Activated CD4-positive, alpha-beta T cell treated with anti-CD3 and anti-CD28 coated beads, Interleukin-10, Interleukin-2, amounts not matched to agents 100 ng/mL and 50 ng/mL, durations not matched to agents 16 hours and 8 hours (primary cell): ENCODE measurements around the gene NUBPL.
"Not testable (repeated sequence)": the region's sequence is repeated elsewhere in the genome, so short reads cannot be mapped to it uniquely, and the experiment has no call there.

Experiments
- DNase-seq: peaks from one replicate; pipeline ENCODE4 v3.0.0-alpha.2; 2020

NUBPL gene

DNA sequence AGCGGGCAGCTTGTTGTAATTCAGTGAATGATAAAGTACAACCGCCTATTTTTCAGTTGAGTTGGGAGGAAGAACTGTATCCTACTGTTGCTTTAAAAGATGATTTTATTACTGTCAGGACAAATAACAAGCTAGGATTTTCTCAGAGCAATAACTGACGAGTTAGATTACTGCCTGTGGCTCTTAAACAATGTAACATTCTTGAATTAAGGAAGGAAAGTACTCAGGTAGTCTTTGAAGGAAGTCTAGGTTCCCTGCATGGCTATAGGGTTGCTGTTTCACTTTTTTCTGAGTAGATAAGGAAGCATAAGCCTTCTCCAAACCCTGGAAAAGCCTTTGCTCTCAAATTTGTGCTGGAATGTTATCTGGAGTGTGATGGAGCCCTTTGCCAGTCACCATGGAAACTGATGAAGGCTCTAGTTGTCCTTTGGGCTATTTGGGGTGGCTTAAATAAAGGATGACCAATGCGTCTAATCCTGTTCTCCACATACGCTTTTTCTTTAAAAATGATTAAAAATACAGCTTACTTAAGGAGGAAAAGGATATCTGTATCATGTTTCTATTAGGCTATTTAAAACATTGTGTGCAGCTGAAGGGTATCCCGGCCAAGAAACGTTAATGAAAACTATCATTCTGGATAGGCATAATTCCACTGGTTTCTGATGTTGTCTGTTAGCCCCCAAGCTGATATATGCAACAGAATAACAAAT, 17.7 kb downstream of the NUBPL start:
- no peak for DNase-seq

DNA sequence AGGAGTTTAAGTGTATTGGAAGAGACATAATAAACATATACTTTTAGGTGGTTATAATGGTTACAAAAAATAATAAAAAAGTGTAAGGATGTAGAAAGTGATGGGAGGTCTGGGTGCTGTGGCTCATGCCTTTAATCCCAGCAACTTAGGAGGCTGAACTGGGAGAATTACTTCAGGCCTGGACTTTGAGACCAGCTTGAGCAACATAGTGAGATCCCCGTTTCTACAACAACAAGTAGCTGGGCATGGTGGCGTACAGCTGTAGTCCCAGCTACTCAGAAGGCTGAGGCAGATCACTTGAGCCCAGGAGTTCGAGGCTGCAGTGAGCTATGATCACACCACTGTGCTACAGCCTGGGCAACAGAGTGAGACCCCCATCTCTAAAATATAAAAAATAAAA, 19.0 kb downstream of the NUBPL start:
- DNase-seq: no peak

DNA sequence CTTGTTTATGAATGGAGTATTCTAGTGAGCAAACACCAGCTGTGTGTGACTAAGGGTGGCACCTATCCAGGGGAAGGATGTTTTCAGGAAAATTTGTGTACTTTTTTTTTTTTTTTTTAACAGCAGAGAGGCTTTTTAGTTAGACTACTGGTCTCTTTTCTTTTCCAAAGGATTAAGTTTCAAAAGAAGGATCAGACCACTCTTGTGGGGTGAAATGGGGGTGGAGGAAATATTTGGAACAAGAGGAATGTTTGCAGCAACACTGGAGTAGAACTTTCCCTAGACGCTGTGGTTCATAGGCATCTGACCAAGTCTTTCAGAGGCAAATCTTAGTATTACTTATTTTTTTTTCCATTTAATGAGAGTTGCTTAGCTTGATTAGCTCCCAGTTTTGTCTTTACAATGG, 21.1 kb downstream of the NUBPL start:
- DNase-seq: no peak

DNA sequence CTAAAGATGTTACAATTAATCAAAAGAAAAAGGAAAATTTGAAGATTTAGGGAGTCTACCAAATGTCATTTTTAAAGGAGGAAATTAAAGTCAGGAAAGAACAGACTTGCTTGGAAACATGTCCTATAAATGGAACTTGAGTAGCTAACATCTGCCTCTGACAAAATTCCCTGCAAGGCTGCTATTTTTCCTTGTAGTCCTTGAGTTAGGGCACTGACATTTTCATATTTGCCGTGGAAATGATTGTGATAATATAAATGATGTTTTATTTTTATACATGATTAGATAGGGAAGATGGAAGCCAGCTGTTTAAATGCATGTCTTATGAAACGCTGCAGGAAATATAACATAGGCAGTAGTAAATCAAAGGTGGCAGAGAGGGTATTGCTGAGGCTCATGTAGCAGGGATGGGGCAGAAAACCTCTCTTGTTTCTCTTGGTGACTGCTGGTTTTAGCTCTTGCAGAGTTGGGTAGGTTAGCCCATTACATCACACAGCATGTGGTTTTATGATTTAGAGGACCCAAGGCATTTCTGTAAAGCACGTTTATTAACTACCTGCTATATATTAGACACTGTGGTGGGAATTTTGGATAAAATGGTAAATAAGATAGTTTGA, 21.7 kb downstream of the NUBPL start:
- no peak for DNase-seq

DNA sequence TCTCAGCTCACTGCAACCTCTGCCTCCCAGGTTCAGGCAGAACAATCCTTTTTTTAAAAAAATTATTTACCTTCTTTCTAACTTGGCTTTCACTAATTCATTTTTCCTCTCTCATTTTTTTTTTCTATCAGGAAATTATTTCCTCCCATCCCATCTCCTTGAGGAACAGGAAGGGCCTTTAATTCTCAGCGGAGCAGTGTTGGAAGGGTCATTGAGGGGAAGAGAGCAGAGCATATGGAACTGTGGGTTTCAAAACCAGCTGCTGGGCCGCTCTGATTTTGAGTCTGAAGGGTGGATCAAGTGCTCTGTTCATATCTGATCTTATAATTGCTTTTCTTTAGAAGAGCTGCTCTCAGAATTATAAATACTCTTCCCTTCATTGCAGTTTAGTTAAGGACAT, 29.0 kb downstream of the NUBPL start:
- DNase-seq: no peak

DNA sequence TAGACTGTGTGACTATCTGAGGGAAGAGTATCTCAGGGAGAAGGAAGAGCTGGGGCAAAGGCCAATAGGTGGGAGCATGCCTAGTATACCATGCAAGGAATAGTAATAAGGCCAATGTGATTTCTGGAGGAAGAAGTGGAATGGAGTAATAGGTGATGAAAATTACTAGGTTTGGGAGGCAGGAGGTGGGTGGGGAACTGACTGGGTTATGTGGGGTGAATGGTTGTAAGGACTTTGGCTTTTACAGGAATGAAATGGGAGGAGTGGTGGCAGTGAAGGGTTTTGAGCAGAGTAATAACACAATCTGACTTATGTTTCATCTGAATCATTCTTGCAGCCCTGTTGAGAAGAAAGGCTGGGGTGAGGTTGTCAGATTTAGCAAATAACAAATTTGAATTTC, 30.9 kb downstream of the NUBPL start:
- no peak for DNase-seq

DNA sequence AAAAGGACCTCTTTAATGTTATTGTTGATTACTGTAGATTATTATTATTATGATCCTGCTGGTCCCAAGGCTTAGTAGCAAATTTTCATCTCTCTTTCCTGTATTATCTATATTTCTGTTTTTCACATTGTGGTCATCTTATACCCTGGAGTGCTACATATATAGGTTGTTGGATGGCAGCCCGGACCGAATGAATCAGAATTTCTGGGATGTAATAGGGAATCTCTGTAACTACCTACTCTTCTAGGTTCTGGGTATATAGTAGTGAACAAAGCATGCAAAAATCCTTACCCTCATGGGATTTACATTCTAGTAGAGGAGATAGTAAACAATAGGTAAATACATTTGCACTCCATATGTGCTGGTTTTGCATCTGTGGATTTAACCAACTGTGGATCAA, 31.4 kb downstream of the NUBPL start:
- DNase-seq: no peak

DNA sequence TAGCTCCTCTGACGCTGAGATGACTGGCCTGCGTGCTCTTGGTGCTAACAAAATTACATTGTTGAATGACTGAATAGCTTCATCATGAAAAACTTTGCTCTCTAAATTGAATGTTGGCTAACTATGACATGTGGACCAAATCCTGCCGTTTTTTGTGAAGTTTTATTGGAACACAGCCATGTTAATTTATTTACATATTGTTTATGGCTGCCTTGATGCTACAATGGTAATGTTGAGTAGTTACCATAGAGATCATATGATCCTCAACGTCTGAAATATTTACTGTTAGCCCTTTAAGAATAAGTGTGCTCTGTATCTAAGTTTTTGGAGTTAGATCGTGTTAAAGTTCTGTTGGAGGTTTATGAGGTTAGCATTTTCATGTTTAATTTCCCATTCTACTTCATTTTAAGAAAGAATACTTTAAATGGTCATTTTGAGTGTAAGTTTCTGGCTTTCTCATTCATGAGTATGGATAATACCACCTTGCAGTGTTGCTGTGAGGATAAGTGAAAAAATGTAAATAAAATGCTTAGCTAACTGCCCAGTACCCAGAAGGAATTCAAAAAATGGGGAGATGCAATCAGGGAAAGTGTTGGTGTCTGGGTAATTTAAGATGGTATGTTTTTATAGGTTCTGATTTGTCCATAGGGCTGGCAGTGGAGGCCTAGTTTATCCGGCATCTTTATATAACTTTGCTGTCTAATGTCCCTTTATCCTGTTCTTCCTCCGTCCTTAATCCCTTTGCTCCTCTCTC, 35.3 kb downstream of the NUBPL start:
- DNase-seq: no peak

DNA sequence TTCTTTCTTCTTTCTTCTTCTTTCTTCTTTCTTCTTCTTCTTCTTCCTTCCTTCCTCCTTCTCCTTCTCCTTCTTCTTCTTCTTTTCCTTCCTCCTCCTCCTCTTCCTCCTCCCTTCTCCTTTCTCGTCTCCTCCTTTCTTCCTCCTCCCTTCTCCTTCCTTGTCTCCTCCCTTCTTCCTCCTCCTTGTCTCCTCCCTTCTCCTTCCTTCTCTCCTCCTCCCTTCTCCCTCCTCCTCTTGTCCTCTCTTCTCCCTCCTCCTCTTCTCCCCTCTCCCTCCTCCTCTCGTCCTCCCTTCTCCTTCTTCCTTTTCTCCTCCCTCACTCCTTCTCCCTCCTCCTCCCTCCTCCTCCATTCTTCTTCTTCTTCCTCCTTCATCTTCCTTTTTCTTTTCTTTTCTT, 44.5 kb downstream of the NUBPL start:
- DNase-seq: no peak

DNA sequence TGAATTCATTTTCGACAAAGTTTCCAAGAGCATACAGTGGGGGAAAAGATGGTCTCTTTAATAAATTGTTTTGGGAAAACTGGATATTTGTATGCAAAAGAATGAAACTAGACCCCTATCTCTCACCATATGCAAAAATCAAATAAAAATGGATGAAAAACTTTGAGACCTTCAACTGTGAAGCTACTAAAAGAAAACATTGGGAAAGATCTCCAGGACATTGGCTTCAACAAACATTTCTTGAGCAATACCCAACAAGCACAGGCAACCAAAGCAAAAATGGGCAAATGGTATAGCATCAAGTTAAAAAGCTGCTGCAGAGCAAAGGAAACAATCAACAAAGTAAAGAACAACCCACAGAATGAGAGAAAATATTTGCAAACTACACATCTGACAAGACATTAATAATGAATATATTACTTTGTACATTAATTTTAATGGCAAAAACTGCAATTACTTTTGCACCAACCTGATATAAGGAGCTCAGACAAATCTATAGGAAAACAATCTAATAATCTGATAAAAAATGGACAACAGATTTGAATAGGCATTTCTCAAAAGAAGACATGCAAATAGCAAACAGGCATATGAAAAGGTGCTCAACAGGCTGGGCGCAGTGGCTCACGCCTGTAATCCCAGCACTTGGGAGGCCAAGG, 50.7 kb downstream of the NUBPL start:
- DNase-seq: no peak

DNA sequence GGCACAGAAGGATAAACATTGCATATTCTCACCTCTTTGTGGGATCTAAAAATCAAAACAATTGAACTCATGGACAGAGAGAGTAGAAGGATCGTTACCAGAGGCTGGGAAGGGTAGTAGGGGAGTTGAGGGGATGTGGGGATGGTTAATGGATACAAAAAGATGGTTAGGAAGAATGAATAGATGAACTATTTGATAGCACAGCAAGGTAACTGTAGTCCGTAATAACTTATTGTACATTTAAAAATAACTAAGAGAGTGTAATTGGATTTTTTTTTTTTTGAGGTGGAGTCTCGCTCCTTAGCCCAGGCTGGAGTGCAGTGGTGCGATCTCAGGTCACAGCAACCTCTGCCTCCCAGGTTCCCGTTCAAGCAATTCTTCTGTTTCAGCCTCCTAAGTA, 52.0 kb downstream of the NUBPL start:
- no peak for DNase-seq

DNA sequence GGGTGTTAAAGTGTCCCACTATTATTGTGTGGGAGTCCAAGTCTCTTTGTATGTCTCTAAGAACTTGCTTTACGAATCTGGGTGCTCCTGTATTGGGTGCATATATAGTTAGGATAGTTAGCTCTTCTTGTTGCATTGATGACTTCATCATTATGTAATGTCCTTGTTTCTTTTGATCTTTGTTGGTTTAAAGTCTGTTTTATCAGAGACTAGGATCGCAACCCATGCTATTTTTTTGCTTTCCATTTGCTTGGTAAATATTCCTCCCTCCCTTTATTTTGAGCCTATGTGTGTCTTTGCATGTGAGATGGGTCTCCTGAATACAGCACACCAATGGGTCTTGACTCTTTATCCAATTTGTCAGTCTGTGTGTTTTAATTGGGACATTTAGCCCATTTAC, 57.7 kb downstream of the NUBPL start:
- not testable (repeated sequence) for DNase-seq

DNA sequence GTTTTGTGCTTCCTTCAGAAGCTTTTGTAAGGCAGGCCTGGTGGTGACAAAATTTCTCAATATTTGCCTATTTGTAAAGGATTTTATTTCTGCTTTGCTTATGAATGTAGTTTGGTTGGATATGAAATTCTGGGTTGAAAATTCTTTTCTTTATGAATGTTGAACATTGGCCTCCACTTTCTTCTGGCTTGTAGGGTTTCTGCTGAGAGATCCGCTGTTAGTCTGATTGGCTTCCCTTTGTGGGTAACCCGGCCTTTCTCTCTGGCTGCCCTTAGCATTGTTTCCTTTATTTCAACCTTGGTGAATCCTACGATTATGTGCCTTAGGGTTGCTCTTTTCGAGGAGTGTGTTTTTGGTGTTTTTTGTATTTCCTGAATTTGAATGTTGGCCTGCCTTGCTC, 58.2 kb downstream of the NUBPL start:
- DNase-seq: no peak

DNA sequence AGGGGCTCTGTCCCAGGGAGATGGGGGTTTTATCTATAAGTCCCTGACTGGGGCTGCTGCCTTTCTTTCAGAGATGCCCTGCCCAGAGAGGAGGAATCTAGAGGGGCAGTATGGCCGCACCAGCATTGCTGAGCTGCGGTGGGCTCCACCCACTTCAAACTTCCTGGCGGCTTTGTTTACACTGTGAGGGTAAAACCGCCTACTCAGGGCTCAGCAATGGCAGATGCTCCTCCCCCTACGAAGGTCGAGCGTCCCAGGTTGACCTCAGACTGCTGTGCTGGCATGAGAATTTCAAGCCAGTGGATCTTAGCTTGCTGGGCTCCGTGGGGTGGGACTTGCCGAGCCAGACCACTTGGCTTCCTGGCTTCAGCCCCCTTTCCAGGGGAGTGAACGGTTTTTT, 59.7 kb downstream of the NUBPL start:
- DNase-seq: not testable (repeated sequence)

DNA sequence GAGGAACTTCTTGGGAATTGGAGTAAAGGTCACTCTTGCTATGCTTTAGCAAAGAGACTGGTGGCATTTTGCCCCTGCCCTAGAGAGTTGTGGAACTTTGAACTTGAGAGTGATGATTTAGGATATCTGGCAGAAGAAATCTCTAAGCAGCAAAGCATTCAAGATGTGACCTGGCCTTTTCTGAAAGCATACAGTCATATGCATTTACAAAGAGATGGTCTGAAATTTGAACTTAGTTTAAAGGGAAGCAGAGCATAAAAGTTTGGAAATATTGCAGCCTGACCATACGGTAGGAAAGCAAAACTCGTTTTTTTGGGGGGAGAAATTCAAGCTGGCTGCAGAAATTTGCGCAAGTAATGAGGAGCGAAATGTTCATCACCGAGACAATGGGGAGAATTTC, 60.9 kb downstream of the NUBPL start:
- DNase-seq: no peak

DNA sequence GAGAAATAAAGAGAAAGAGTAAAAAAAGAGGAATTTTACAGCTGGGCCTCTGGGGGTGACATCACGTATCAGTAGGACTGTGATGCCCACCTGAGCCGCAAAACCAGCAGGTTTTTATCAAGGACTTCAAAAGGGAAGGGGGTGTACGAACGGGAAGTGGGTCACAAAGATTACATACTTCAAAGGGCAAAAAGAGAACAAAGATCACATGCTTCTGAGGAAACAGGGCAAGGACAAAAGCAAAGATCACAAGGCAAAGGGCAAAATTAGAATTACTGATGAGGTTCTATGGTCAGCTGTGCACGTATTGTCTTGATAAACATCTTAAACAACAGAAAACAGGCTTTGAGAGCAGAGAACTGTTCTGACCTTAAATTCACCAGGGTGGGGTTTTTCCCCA, 91.7 kb downstream of the NUBPL start:
- DNase-seq: not testable (repeated sequence)

DNA sequence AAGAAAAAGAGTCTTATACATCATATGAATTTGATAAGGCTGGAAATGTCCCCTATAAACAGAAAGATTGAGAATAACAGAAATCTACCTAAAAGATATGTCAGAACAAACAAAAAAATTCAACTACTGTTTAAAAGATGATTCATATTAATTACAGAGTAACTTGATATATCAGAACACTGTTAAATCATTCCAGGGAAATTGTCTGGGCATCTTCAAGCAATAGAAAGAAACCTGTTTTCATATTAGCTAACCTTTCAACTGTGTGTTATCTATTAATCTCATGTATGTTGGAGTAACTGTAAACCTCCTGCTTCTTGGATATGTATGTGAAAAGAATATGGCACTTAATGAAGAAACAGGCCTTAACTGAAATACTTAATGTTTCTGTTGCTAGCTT, 96.7 kb downstream of the NUBPL start:
- DNase-seq: no peak

DNA sequence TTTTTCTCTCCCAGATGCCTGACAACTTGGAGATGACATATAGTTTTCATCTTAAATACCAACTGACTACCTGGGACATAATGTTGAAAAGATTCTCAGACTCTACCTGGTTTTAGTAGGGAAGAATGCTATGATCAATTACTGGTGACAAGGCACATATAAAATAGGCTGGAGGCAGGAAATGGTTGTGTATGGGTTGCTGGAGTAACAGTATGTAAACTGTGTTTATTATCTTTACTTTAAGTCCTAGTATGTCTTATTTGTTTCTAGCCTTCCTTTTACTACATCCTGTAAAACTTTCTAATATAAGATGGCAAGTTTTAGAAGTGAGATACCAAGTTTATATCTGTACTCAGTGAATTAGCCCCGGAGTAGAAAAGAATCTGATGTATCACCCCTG, 98.1 kb downstream of the NUBPL start:
- DNase-seq: no peak

DNA sequence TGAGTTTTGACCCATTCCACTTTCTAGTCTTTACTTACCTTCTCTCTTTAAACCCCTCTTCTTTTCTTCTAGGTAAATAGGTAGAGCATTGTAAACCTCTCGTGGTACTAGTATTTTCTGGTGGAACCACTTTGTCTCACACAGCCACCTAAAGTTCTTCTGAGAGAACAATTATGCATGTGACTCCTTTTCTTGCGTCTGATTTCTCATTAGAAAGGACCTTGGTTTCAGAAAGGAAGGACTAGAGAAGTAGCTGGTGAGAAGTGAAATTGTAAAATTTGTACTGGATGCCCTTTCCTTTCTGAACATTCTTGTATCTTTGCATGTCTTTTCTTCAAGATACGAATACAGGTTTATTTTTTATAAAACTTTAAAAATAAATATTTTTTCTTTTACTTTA, 99.0 kb downstream of the NUBPL start:
- no peak for DNase-seq

DNA sequence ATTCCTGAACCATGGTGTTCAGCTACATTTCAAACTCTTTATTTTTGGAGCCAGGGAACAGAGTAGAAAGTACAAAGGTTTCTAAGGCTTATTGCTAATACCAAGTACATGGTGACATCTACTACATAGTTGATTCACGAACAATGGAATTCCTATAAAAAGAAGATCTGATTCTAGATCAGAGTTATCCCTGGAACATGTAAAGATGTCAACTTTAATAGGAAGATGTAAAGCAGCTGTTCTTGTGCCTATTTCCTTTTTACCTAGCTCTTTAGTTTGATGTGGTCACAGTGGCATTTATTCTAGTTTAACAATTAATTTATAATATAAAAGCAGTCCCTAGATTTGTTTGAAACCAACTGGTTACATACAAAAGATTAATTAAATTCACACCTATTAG, 99.5 kb downstream of the NUBPL start:
- no peak for DNase-seq

DNA sequence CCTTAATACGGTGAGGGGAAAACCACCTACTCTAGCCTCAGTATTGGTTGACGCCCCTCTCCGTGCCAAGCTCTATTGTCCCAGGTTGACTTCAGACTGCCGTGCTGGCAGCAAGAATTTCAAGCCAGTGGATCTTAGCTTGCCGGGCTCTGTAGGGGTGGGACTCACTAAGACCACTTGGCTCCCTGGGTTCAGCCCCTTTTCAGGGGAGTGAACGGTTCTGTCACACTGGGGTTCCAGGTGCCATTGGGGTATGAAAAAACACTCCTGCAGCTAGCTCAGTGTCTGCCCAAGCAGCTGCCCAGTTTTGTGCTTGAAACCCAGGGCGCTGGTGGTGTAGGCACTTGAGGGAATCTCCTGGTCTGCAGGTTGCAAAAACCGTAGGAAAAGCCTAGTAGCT, 107.1 kb downstream of the NUBPL start:
- no peak for DNase-seq

DNA sequence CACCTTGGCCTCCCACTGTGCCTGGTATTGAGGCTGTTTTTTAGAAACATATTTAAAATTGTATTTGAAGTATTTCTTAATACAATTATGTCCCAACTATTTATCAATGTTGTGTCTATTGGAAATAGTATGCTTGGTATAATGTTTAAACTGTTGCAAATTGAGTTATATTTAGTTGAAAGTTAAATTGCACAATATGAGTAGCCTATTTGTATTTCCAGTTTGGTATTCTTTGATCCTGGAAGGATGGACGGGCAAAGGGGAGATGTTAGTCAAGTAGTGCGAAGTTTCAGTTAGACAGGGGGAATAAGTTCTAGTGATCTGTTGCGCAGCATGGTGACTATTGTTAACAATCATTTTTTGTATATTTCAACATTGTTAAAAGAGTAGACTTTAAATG, 111.5 kb downstream of the NUBPL start:
- DNase-seq: no peak

DNA sequence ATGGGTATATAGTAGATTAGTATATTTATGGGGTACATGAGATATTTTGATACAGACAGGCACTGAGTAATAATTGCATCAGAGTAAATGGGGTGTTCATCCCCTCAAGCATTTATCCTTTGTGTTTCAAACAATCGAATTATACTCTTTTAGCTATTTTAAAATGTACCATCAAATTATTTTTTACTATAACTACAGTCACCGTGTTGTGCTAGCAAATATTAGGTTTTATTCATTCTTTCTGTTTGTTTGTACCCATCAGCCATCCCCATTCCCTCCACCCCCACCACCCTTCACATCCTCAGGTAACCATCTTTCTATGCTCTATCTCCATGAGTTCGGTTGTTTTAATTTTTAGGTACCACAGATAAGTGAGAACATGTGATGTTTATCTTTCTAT, 115.8 kb downstream of the NUBPL start:
- no peak for DNase-seq

DNA sequence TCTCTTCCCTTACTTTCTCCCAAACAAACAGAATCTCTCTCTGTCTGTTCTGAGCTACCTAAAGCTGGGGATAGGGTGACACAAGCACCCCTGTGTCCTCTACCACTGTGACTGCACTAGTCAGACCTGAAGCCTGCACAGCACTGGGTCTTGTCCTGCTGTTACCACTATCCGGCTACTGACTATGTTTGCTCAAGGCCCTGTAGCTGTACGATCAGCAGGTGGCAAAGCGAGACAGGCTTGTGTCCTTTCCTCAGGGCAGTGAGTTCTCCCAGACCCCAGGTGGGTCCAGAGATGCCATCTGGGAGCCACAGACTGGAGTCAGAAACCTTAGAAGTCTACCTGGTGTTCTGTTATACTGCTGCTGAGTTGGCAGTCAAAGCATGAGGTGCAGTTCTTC, 116.4 kb downstream of the NUBPL start:
- no peak for DNase-seq
